ENCODE measurements around the gene ABI1. TPM values are rescaled to one million over a fixed set of nuclear protein-coding genes. Genes with fewer than 3 reads are reported as not detected.
"Not testable (repeated sequence)": the region's sequence is repeated elsewhere in the genome, so short reads cannot be mapped to it uniquely, and the experiment has no call there.

The ABI1 gene
- total and polyA plus RNA-seq, 4 donors: 25.1 to 70.2 (median 45.3) TPM

DNA sequence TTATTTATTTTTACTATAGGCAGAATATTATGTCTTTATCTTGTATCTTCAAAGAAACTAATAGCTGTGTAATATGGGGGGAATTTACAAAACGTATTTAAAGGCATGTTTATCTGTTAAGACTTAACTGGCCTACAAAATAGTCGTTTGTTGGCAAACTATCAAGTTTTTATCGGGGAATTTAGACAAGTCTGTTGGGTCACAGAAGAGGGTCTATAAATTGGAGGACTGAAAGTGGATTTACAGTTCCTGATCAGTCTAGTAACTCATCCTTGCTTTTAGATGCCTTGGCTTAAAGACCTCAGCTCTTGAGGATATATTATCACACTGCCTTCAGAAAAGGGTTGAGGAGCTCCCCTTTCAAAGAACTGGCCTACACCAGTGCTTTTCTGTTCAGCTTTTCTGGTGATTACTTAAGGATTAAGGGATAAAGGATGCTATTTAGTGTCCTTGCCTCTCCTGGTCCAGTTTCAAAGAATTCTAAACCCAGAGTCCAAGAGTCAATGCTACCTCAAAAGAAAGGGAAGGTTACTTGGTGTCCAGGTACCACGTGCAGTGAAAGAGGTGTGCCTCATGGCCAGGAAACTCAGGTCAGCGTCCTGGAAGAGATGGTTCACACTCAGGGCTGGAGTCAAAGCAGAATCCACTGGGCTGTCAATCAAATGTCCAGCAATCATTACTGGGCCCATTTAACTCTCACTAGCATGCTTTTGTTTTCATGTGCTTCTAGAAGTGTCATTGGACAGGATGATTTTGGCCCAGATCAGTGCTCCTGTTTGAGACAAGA lies 42.9 kb upstream of the ABI1 start:
- H3K4me1 ChIP-seq (ENCODE audit: control insufficient read depth in 5 of 5, insufficient read depth in 5 of 5, low read length in 5 of 5): no peaks in the 10 kb centered on the region
- 51 to 64% methylated on average over 5 of the region's 5 CpGs for WGBS, 2 donors
- no peak for ATAC-seq (ENCODE audit: insufficient read depth, low FRiP score)

DNA sequence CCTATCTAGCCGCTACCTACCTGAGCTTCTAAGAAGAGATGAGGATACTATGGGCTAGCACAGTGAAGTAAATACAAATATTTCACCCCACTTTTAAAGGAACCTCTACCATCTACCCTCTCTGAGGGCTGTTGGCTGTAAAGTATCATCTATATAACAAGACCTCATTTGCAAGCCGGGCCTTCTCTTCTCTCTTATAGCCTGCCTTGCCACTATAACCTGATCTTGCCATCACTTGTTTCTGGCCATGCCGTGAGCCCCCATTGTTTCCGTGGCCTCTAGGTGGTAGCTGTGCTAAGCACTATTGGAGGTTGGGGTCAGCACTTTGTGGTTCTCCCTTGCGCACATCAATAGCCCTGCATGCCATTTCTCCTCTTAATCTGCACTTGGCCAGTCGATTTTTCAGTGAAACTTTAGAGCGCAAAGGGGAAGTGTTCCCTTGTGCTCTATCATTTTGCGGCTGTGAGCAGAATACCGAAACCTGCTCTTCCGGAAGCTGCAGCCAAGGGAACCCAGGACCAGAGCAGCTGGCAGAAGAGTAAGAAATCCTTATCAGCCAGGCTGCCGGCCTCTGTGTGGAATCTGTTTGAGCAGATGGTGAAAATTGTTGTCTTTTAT lies 31.7 kb upstream of the ABI1 start:
- not testable (repeated sequence) for H3K4me3 ChIP-seq; H3K9me3 ChIP-seq (ENCODE audit: control insufficient read depth in 4 of 4, insufficient read depth in 3 of 4, low read length in 3 of 4); H3K36me3 ChIP-seq (ENCODE audit: control insufficient read depth in 4 of 4, insufficient read depth in 4 of 4, low read length in 4 of 4); H3K4me1 ChIP-seq (ENCODE audit: control insufficient read depth in 5 of 5, insufficient read depth in 5 of 5, low read length in 5 of 5); H3K27me3 ChIP-seq (ENCODE audit: control insufficient read depth in 3 of 3, insufficient read depth in 3 of 3, low read length in 2 of 3); ATAC-seq (ENCODE audit: insufficient read depth, low FRiP score); H3K9ac ChIP-seq (ENCODE audit: insufficient read depth in 1 of 2, low read length in 2 of 2); H3K27ac ChIP-seq (ENCODE audit: low read depth in 1 of 2, low read length in 1 of 2); DNase-seq
- WGBS, 2 donors: 62 to 76% methylated on average over 9 of the region's 11 CpGs

More for the DNA sequence above, 42.9 kb upstream of the ABI1 start:
- peak in 2 of 3 donors; percentile 23 to 32 for DNase-seq
- H3K9ac ChIP-seq (ENCODE audit: insufficient read depth in 1 of 2, low read length in 2 of 2): no peak overlapping the region
- H3K27me3 ChIP-seq (ENCODE audit: control insufficient read depth in 3 of 3, insufficient read depth in 3 of 3, low read length in 2 of 3): no peaks in the 10 kb centered on the region
- peaks cover 0 to 4% (median 1%) of the 10 kb centered on the region in 4 donors for H3K9me3 ChIP-seq (ENCODE audit: control insufficient read depth in 4 of 4, insufficient read depth in 3 of 4, low read length in 3 of 4)
- H3K36me3 ChIP-seq (ENCODE audit: control insufficient read depth in 4 of 4, insufficient read depth in 4 of 4, low read length in 4 of 4): no peaks in the 10 kb centered on the region
- TF ChIP-seq, protein P1, sequence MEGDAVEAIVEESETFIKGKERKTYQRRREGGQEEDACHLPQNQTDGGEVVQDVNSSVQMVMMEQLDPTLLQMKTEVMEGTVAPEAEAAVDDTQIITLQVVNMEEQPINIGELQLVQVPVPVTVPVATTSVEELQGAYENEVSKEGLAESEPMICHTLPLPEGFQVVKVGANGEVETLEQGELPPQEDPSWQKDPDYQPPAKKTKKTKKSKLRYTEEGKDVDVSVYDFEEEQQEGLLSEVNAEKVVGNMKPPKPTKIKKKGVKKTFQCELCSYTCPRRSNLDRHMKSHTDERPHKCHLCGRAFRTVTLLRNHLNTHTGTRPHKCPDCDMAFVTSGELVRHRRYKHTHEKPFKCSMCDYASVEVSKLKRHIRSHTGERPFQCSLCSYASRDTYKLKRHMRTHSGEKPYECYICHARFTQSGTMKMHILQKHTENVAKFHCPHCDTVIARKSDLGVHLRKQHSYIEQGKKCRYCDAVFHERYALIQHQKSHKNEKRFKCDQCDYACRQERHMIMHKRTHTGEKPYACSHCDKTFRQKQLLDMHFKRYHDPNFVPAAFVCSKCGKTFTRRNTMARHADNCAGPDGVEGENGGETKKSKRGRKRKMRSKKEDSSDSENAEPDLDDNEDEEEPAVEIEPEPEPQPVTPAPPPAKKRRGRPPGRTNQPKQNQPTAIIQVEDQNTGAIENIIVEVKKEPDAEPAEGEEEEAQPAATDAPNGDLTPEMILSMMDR (IDR thresholded peaks at IDR 0.05; ENCODE audit: control extremely low read depth, extremely low read depth): no peak
- no peak overlapping the region for H3K27ac ChIP-seq (ENCODE audit: low read depth in 1 of 2, low read length in 1 of 2)
- no peak overlapping the region for H3K4me3 ChIP-seq

DNA sequence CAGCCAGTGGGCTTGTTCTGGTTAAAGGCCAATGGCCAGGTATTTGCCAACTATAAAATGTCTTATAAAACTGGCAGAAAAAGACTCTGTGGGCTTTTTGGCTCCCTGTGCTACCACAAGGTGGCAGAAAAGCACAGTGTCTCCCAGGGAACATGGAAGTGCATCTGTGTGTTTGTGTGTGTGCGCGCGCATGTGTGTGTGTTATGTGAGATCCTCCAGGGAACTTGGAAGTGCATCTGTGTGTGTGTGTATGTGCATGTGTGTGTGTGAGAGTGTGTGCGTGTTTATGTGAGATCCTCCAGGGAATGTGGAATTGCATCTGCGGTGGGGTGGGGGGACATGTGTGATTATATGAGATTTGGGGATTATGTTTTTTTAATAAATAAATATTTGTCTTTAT lies 30.2 kb upstream of the ABI1 start:
- ATAC-seq (ENCODE audit: insufficient read depth, low FRiP score) (no peak), DNase-seq (peak; percentile 66 to 75 (median 74))
- 72 to 76% methylated on average over 5 of the region's 5 CpGs for WGBS, 2 donors

More for the DNA sequence above, 30.2 kb upstream of the ABI1 start:
- H3K36me3 ChIP-seq (ENCODE audit: control insufficient read depth in 4 of 4, insufficient read depth in 4 of 4, low read length in 4 of 4): no peaks in the 10 kb centered on the region
- H3K9me3 ChIP-seq (ENCODE audit: control insufficient read depth in 4 of 4, insufficient read depth in 3 of 4, low read length in 3 of 4): peaks cover 0 to 2% (median 0%) of the 10 kb centered on the region in 4 donors
- no peak overlapping the region for H3K4me3 ChIP-seq
- H3K27ac ChIP-seq (ENCODE audit: low read depth in 1 of 2, low read length in 1 of 2): no peak overlapping the region
- no peaks in the 10 kb centered on the region for H3K4me1 ChIP-seq (ENCODE audit: control insufficient read depth in 5 of 5, insufficient read depth in 5 of 5, low read length in 5 of 5)
- TF ChIP-seq, protein P1 (IDR thresholded peaks at IDR 0.05; ENCODE audit: control extremely low read depth, extremely low read depth): no peak
- no peak overlapping the region for H3K9ac ChIP-seq (ENCODE audit: insufficient read depth in 1 of 2, low read length in 2 of 2)
- no peaks in the 10 kb centered on the region for H3K27me3 ChIP-seq (ENCODE audit: control insufficient read depth in 3 of 3, insufficient read depth in 3 of 3, low read length in 2 of 3)

All from lung (tissue), 12 donors.